ENCODE measurements around the gene SLC46A2. TPM values are rescaled to one million over a fixed set of nuclear protein-coding genes. Genes with fewer than 3 reads are reported as not detected.
A peak's percentile ranks its signal among the peaks of the same experiment; 100 is the strongest.

Gene SLC46A2
- total and polyA plus RNA-seq, 2 donors (not counting 1 experiment from before 2014, with no cell fraction given), result not detected

DNA sequence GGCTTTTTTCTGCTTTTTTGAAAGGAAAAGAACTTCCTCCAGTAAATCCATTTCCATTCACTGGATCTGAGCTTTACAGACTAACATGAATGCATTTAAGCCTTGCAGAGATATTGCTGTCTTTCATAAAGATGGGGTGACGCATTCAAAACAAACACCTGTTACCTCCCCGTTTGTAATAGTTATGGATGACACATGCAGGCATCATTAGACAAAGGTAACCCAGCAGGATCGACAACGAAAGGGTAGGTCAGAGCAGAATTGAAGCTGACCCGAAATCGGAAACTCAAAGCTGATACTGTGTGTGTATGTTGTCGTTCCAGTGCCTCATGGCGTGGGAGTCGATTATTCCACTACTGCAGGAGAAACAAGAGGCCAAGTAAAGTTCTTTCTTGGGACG, 22.2 kb downstream of the SLC46A2 start:
- Histone ChIP-seq H2AFZ (ENCODE audit: low read length) (no peak overlapping the region), H3K9me3 (ENCODE audit: control insufficient read depth, insufficient read depth, low read depth, low read length) (no peaks in the 10 kb centered on the region), H3K79me2 (ENCODE audit: control insufficient read depth, insufficient read depth, low read length) (no peaks in the 10 kb centered on the region), H3K4me2 (ENCODE audit: extremely low read depth, insufficient read depth, low read length) (no peak overlapping the region), H3K9ac (ENCODE audit: insufficient read depth, low read length) (no peak overlapping the region), H3K4me1 (ENCODE audit: control insufficient read depth, extremely low read depth, insufficient read depth, low read length) (no peaks in the 10 kb centered on the region), H4K20me1 (ENCODE audit: control insufficient read depth, extremely low read depth, insufficient read depth, low read length) (no peaks in the 10 kb centered on the region), H3K27me3 (ENCODE audit: control insufficient read depth, insufficient read depth, low read length) (no peaks in the 10 kb centered on the region), H3K36me3 (ENCODE audit: control insufficient read depth, insufficient read depth, low read length) (no peaks in the 10 kb centered on the region), H3K4me3 (replicated peaks in 1 of 4; ENCODE audit: control extremely low read depth in 1 of 4, insufficient read depth in 1 of 4, low read depth in 3 of 4, low read length in 4 of 4) (no peak overlapping the region), H3K27ac (ENCODE audit: insufficient read depth, low read length) (no peak overlapping the region)
- no peak for DNase-seq (ENCODE audit: low read depth in 2 of 2)
- TF ChIP-seq, protein P1, sequence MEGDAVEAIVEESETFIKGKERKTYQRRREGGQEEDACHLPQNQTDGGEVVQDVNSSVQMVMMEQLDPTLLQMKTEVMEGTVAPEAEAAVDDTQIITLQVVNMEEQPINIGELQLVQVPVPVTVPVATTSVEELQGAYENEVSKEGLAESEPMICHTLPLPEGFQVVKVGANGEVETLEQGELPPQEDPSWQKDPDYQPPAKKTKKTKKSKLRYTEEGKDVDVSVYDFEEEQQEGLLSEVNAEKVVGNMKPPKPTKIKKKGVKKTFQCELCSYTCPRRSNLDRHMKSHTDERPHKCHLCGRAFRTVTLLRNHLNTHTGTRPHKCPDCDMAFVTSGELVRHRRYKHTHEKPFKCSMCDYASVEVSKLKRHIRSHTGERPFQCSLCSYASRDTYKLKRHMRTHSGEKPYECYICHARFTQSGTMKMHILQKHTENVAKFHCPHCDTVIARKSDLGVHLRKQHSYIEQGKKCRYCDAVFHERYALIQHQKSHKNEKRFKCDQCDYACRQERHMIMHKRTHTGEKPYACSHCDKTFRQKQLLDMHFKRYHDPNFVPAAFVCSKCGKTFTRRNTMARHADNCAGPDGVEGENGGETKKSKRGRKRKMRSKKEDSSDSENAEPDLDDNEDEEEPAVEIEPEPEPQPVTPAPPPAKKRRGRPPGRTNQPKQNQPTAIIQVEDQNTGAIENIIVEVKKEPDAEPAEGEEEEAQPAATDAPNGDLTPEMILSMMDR (conservative IDR thresholded peaks at IDR 0.05 in 1 of 2, IDR thresholded peaks at IDR 0.05 in 1 of 2; ENCODE audit: low read depth in 1 of 2, low read length in 2 of 2), result no peak
- TF ChIP-seq EZH2 (IDR thresholded peaks at IDR 0.05; ENCODE audit: low read length, missing control alignments), result no peak

DNA sequence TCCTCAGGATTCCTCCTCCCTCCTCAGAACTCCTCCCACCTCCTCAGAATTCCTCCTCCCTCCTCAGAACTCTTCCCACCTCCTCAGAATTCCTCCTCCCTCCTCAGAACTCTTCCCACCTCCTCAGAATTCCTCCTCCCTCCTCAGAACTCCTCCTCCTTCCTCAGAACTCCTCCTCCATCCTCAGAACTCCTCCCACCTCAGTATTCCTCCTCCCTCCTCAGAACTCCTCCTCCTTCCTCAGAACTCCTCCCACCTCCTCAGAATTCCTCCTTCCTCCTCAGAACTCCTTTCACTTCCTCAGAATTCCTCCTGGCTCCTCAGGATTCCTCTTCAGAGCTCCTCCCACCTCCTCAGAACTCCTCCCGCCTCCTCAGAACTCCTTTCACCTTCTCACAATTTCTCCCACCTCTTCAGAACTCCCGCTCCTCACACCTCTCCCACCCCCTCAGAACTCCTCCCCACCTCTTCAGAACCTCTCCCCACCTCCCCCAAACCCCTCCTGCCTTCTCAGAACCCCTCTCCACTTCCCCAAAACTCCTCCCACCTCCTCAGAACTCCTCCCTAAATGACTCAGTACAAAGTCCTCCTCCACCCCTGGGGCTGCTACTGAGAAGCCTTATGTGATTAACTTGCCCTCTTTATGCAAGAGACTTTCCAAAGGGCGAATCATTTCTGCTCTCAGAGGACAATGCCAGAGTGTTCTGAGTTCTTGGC, 23.2 kb downstream of the SLC46A2 start:
- Histone ChIP-seq H2AFZ (ENCODE audit: low read length) (peak overlapping the region; percentile 19), H3K9me3 (ENCODE audit: control insufficient read depth, insufficient read depth, low read depth, low read length) (no peaks in the 10 kb centered on the region), H3K27ac (ENCODE audit: insufficient read depth, low read length) (peak overlapping the region; percentile 30), H3K27me3 (ENCODE audit: control insufficient read depth, insufficient read depth, low read length) (no peaks in the 10 kb centered on the region), H3K4me1 (ENCODE audit: control insufficient read depth, extremely low read depth, insufficient read depth, low read length) (peaks cover 4% of the 10 kb centered on the region), H3K79me2 (ENCODE audit: control insufficient read depth, insufficient read depth, low read length) (no peaks in the 10 kb centered on the region), H4K20me1 (ENCODE audit: control insufficient read depth, extremely low read depth, insufficient read depth, low read length) (no peaks in the 10 kb centered on the region), H3K4me2 (ENCODE audit: extremely low read depth, insufficient read depth, low read length) (no peak overlapping the region), H3K4me3 (replicated peaks in 1 of 4; ENCODE audit: control extremely low read depth in 1 of 4, insufficient read depth in 1 of 4, low read depth in 3 of 4, low read length in 4 of 4) (no peak overlapping the region), H3K9ac (ENCODE audit: insufficient read depth, low read length) (no peak overlapping the region), H3K36me3 (ENCODE audit: control insufficient read depth, insufficient read depth, low read length) (no peaks in the 10 kb centered on the region)
- peak; percentile 52 to 77 for DNase-seq (ENCODE audit: low read depth in 2 of 2)
- TF ChIP-seq, protein P1 (conservative IDR thresholded peaks at IDR 0.05 in 1 of 2, IDR thresholded peaks at IDR 0.05 in 1 of 2; ENCODE audit: low read depth in 1 of 2, low read length in 2 of 2), result no peak
- no peak for TF ChIP-seq EZH2 (IDR thresholded peaks at IDR 0.05; ENCODE audit: low read length, missing control alignments)

DNA sequence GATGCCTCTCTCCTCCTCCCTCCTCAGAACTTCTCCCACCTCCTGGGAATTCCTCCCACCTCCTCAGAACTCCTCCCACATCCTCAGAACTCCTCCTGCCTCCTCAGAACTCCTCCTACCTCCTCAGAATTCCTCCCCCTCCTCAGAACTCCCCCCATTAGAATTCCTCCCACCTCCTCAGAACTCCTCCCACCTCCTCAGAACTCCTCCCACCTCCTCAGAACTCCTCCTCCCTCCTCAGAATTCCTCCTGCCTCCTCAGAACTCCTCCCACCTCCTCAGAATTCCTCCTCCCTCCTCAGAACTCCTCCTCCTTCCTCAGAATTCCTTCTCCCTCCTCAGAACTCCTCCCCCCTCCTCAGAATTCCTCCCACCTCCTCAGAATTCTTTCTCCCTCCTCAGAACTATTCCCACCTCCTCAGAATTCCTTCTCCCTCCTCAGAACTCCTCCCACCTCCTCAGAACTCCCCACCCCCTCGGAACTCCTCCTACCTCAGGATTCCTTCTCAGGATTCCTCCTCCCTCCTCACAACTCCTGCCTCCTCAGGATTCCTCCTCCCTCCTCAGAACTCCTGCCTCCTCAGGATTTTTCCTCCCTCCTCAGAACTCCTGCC, 23.9 kb downstream of the SLC46A2 start:
- Histone ChIP-seq H4K20me1 (ENCODE audit: control insufficient read depth, extremely low read depth, insufficient read depth, low read length) (no peaks in the 10 kb centered on the region), H2AFZ (ENCODE audit: low read length) (no peak overlapping the region), H3K27me3 (ENCODE audit: control insufficient read depth, insufficient read depth, low read length) (no peaks in the 10 kb centered on the region), H3K4me2 (ENCODE audit: extremely low read depth, insufficient read depth, low read length) (no peak overlapping the region), H3K9ac (ENCODE audit: insufficient read depth, low read length) (no peak overlapping the region), H3K4me1 (ENCODE audit: control insufficient read depth, extremely low read depth, insufficient read depth, low read length) (peaks cover 7% of the 10 kb centered on the region), H3K4me3 (replicated peaks in 1 of 4; ENCODE audit: control extremely low read depth in 1 of 4, insufficient read depth in 1 of 4, low read depth in 3 of 4, low read length in 4 of 4) (no peak overlapping the region), H3K27ac (ENCODE audit: insufficient read depth, low read length) (no peak overlapping the region), H3K36me3 (ENCODE audit: control insufficient read depth, insufficient read depth, low read length) (no peaks in the 10 kb centered on the region), H3K9me3 (ENCODE audit: control insufficient read depth, insufficient read depth, low read depth, low read length) (no peaks in the 10 kb centered on the region), H3K79me2 (ENCODE audit: control insufficient read depth, insufficient read depth, low read length) (no peaks in the 10 kb centered on the region)
- TF ChIP-seq, protein P1 (conservative IDR thresholded peaks at IDR 0.05 in 1 of 2, IDR thresholded peaks at IDR 0.05 in 1 of 2; ENCODE audit: low read depth in 1 of 2, low read length in 2 of 2), result no peak
- TF ChIP-seq EZH2 (IDR thresholded peaks at IDR 0.05; ENCODE audit: low read length, missing control alignments), result no peak
- peak in 1 of 2 donors; percentile 52 for DNase-seq (ENCODE audit: low read depth in 2 of 2)
